ENCODE results near the gene TMEM255B. TPM values are rescaled to one million over a fixed set of nuclear protein-coding genes. Genes with fewer than 3 reads are reported as not detected.

The TMEM255B gene
- total and polyA plus RNA-seq, 5 donors from 2014 or later = 0.02 to 1.3 (median 0.11) TPM; not detected in 1

- H3K27ac ChIP-seq (ENCODE audit: insufficient read depth, low read length, poor library complexity, severe bottlenecking) = no peak overlapping the region
- H3K4me1 Mint-ChIP-seq = peaks cover 0 to 13% (median 6%) of the 10 kb centered on the region in 4 donors
- no peaks in the 10 kb centered on the region for H3K36me3 Mint-ChIP-seq
- peaks cover 0 to 2% (median 0%) of the 10 kb centered on the region in 7 donors for H3K9me3 Mint-ChIP-seq
- no peaks in the 10 kb centered on the region for H3K9me3 ChIP-seq (ENCODE audit: control insufficient read depth in 2 of 2, low read length in 2 of 2)
- no peak overlapping the region for H3K27ac Mint-ChIP-seq
- H3K4me1 ChIP-seq (ENCODE audit: control insufficient read depth, insufficient read depth, low read length, poor library complexity, severe bottlenecking) = peaks cover 7% of the 10 kb centered on the region
- H3K27me3 ChIP-seq (ENCODE audit: control insufficient read depth, insufficient read depth, low read length) = peaks cover 2% of the 10 kb centered on the region
- no peak for ATAC-seq (ENCODE audit: low read depth in 2 of 2)
- H3K4me3 Mint-ChIP-seq = no peak overlapping the region
- peaks cover 14% of the 10 kb centered on the region for H3K27me3 Mint-ChIP-seq
- H3K36me3 ChIP-seq (ENCODE audit: control insufficient read depth, insufficient read depth, low read length) = no peaks in the 10 kb centered on the region
- no peak for DNase-seq
- no peak overlapping the region for H3K4me3 ChIP-seq (ENCODE audit: low read depth, low read length)
These were observed 21.2 kb upstream of the TMEM255B start for GRCh38 chr13:113737803-113738202.

GRCh38 chr13:113739527-113740285 is 19.3 kb upstream of the TMEM255B start:
- no peak overlapping the region for H3K27ac Mint-ChIP-seq
- Histone ChIP-seq H3K9me3 (ENCODE audit: control insufficient read depth in 2 of 2, low read length in 2 of 2) (no peaks in the 10 kb centered on the region), H3K36me3 (ENCODE audit: control insufficient read depth, insufficient read depth, low read length) (no peaks in the 10 kb centered on the region), H3K27me3 (ENCODE audit: control insufficient read depth, insufficient read depth, low read length) (peaks cover 2% of the 10 kb centered on the region), H3K4me1 (ENCODE audit: control insufficient read depth, insufficient read depth, low read length, poor library complexity, severe bottlenecking) (peaks cover 7% of the 10 kb centered on the region), H3K27ac (ENCODE audit: insufficient read depth, low read length, poor library complexity, severe bottlenecking) (no peak overlapping the region), H3K4me3 (ENCODE audit: low read depth, low read length) (no peak overlapping the region)
- no peaks in the 10 kb centered on the region for H3K36me3 Mint-ChIP-seq
- H3K27me3 Mint-ChIP-seq = peaks cover 18% of the 10 kb centered on the region
- ATAC-seq (ENCODE audit: low read depth in 2 of 2) (no peak), DNase-seq (no peak)
- H3K9me3 Mint-ChIP-seq = peaks cover 0 to 2% (median 0%) of the 10 kb centered on the region in 7 donors
- H3K4me3 Mint-ChIP-seq = no peak overlapping the region
- peaks cover 0 to 13% (median 6%) of the 10 kb centered on the region in 4 donors for H3K4me1 Mint-ChIP-seq

GRCh38 chr13:113740286-113740556 is 18.8 kb upstream of the TMEM255B start:
- H3K4me1 Mint-ChIP-seq = peaks cover 0 to 13% (median 7%) of the 10 kb centered on the region in 4 donors
- H3K9me3 Mint-ChIP-seq = peaks cover 0 to 2% (median 0%) of the 10 kb centered on the region in 7 donors
- H3K36me3 Mint-ChIP-seq = no peaks in the 10 kb centered on the region
- ATAC-seq (ENCODE audit: low read depth in 2 of 2) (no peak), DNase-seq (no peak)
- no peak overlapping the region for H3K27ac Mint-ChIP-seq
- H3K36me3 ChIP-seq (ENCODE audit: control insufficient read depth, insufficient read depth, low read length) = no peaks in the 10 kb centered on the region
- no peak overlapping the region for H3K4me3 Mint-ChIP-seq
- no peaks in the 10 kb centered on the region for H3K9me3 ChIP-seq (ENCODE audit: control insufficient read depth in 2 of 2, low read length in 2 of 2)
- H3K4me1 ChIP-seq (ENCODE audit: control insufficient read depth, insufficient read depth, low read length, poor library complexity, severe bottlenecking) = peaks cover 7% of the 10 kb centered on the region
- peaks cover 18% of the 10 kb centered on the region for H3K27me3 Mint-ChIP-seq
- H3K27me3 ChIP-seq (ENCODE audit: control insufficient read depth, insufficient read depth, low read length) = peaks cover 2% of the 10 kb centered on the region
- no peak overlapping the region for H3K27ac ChIP-seq (ENCODE audit: insufficient read depth, low read length, poor library complexity, severe bottlenecking)
- H3K4me3 ChIP-seq (ENCODE audit: low read depth, low read length) = no peak overlapping the region

- no peaks in the 10 kb centered on the region for H3K36me3 ChIP-seq (ENCODE audit: control insufficient read depth, insufficient read depth, low read length)
These were observed 18.4 kb upstream of the TMEM255B start for GRCh38 chr13:113740661-113741060.

GRCh38 chr13:113741191-113741668 is 17.8 kb upstream of the TMEM255B start:
- H3K36me3 ChIP-seq (ENCODE audit: control insufficient read depth, insufficient read depth, low read length) = no peaks in the 10 kb centered on the region
- peaks cover 18% of the 10 kb centered on the region for H3K27me3 Mint-ChIP-seq
- H3K27ac ChIP-seq (ENCODE audit: insufficient read depth, low read length, poor library complexity, severe bottlenecking) = no peak overlapping the region
- peaks cover 0 to 2% (median 0%) of the 10 kb centered on the region in 7 donors for H3K9me3 Mint-ChIP-seq
- ATAC-seq (ENCODE audit: low read depth in 2 of 2) (no peak), DNase-seq (no peak)
- H3K27ac Mint-ChIP-seq = no peak overlapping the region
- no peak overlapping the region for H3K4me3 Mint-ChIP-seq
- H3K4me1 ChIP-seq (ENCODE audit: control insufficient read depth, insufficient read depth, low read length, poor library complexity, severe bottlenecking) = peaks cover 7% of the 10 kb centered on the region
- no peaks in the 10 kb centered on the region for H3K9me3 ChIP-seq (ENCODE audit: control insufficient read depth in 2 of 2, low read length in 2 of 2)
- H3K36me3 Mint-ChIP-seq = no peaks in the 10 kb centered on the region
- peaks cover 2% of the 10 kb centered on the region for H3K27me3 ChIP-seq (ENCODE audit: control insufficient read depth, insufficient read depth, low read length)
- H3K4me1 Mint-ChIP-seq = peaks cover 0 to 13% (median 7%) of the 10 kb centered on the region in 4 donors
- no peak overlapping the region for H3K4me3 ChIP-seq (ENCODE audit: low read depth, low read length)

More at GRCh38 chr13:113740661-113741060, 18.4 kb upstream of the TMEM255B start:
- peaks cover 2% of the 10 kb centered on the region for H3K27me3 ChIP-seq (ENCODE audit: control insufficient read depth, insufficient read depth, low read length)
- H3K27ac Mint-ChIP-seq = no peak overlapping the region
- H3K36me3 Mint-ChIP-seq = no peaks in the 10 kb centered on the region
- no peak for DNase-seq
- no peak overlapping the region for H3K27ac ChIP-seq (ENCODE audit: insufficient read depth, low read length, poor library complexity, severe bottlenecking)
- H3K9me3 Mint-ChIP-seq = peaks cover 0 to 2% (median 0%) of the 10 kb centered on the region in 7 donors
- H3K4me1 ChIP-seq (ENCODE audit: control insufficient read depth, insufficient read depth, low read length, poor library complexity, severe bottlenecking) = peaks cover 7% of the 10 kb centered on the region
- peak overlapping the region in 1 of 4 donors; percentile 87 for H3K4me3 Mint-ChIP-seq
- peaks cover 18% of the 10 kb centered on the region for H3K27me3 Mint-ChIP-seq
- no peaks in the 10 kb centered on the region for H3K9me3 ChIP-seq (ENCODE audit: control insufficient read depth in 2 of 2, low read length in 2 of 2)
- no peak overlapping the region for H3K4me3 ChIP-seq (ENCODE audit: low read depth, low read length)
- peaks cover 0 to 13% (median 7%) of the 10 kb centered on the region in 4 donors for H3K4me1 Mint-ChIP-seq
- no peak for ATAC-seq (ENCODE audit: low read depth in 2 of 2)

- Mint-ChIP-seq H3K9me3 (peaks cover 0 to 2% (median 0%) of the 10 kb centered on the region in 7 donors), H3K27ac (no peak overlapping the region), H3K4me1 (peaks cover 0 to 13% (median 7%) of the 10 kb centered on the region in 4 donors), H3K4me3 (no peak overlapping the region), H3K27me3 (peaks cover 18% of the 10 kb centered on the region), H3K36me3 (no peaks in the 10 kb centered on the region)
- Histone ChIP-seq H3K4me3 (ENCODE audit: low read depth, low read length) (no peak overlapping the region), H3K9me3 (ENCODE audit: control insufficient read depth in 2 of 2, low read length in 2 of 2) (no peaks in the 10 kb centered on the region), H3K27ac (ENCODE audit: insufficient read depth, low read length, poor library complexity, severe bottlenecking) (no peak overlapping the region), H3K27me3 (ENCODE audit: control insufficient read depth, insufficient read depth, low read length) (peaks cover 2% of the 10 kb centered on the region), H3K4me1 (ENCODE audit: control insufficient read depth, insufficient read depth, low read length, poor library complexity, severe bottlenecking) (peaks cover 7% of the 10 kb centered on the region), H3K36me3 (ENCODE audit: control insufficient read depth, insufficient read depth, low read length) (no peaks in the 10 kb centered on the region)
- no peak for DNase-seq
- ATAC-seq (ENCODE audit: low read depth in 2 of 2) = peak; percentile 31 to 50
These were observed 17.0 kb upstream of the TMEM255B start for GRCh38 chr13:113742000-113742441.

- peaks cover 7% of the 10 kb centered on the region for H3K4me1 ChIP-seq (ENCODE audit: control insufficient read depth, insufficient read depth, low read length, poor library complexity, severe bottlenecking)
- Mint-ChIP-seq H3K9me3 (peaks cover 0 to 2% (median 0%) of the 10 kb centered on the region in 7 donors), H3K36me3 (no peaks in the 10 kb centered on the region), H3K4me1 (peaks cover 0 to 13% (median 7%) of the 10 kb centered on the region in 4 donors), H3K27me3 (peaks cover 18% of the 10 kb centered on the region), H3K4me3 (no peak overlapping the region), H3K27ac (no peak overlapping the region)
- ATAC-seq (ENCODE audit: low read depth in 2 of 2) = peak in 1 of 2 donors; percentile 16
- H3K4me3 ChIP-seq (ENCODE audit: low read depth, low read length) = no peak overlapping the region
- no peaks in the 10 kb centered on the region for H3K9me3 ChIP-seq (ENCODE audit: control insufficient read depth in 2 of 2, low read length in 2 of 2)
- peaks cover 2% of the 10 kb centered on the region for H3K27me3 ChIP-seq (ENCODE audit: control insufficient read depth, insufficient read depth, low read length)
- no peaks in the 10 kb centered on the region for H3K36me3 ChIP-seq (ENCODE audit: control insufficient read depth, insufficient read depth, low read length)
- no peak for DNase-seq
- H3K27ac ChIP-seq (ENCODE audit: insufficient read depth, low read length, poor library complexity, severe bottlenecking) = no peak overlapping the region
These were observed 16.4 kb upstream of the TMEM255B start for GRCh38 chr13:113742445-113743120.
